GM10847 (cell line): Measurements from ENCODE around the gene KRT71.

Experiments
- POLR2A ChIP-seq: IDR thresholded peaks from 2 replicates; pipeline ENCODE4 v1.6.1; 2011; ENCODE audit not compliant: insufficient read length; ENCODE audit errors: extremely low read depth

The KRT71 gene

DNA sequence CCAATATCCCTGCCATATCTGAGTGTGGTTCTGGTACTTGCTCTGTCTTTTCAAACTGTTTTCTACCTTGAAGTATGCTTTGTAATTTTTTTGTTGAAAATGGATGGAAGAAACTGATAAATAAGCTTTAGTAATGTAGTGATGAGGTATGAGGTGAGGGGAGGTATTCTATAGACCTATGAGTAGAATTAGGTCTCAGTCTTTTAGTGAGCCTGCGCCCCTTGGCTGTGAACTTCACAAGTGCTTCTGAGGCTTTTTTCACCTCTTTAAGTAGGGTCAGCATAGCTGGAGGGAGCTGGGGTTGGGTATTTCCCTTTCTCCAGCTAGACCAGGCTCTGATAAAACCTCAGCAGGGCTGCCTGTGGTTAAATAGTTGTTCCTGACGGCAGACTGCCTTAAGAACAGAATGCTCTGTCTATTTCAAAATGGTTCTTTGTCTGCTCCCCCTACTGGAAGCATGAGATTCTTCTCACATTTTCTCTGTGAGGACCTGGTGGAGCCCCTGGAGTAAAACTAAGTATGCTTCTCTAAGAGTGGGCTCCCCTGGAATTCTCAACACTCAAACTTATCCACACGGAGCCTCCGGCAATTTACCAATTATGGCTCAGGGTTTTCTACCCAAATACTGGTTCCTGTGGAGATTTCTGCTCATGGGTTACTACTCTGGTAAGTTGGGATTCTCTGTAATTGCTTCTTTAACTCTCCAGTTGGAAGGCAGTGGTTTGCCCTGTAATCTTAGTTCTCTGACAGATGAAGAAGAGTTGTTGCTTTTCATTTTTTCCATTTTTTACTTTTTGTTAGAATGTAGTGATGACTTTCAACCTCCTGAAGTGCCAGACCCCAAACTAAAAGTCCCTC lies 45.9 kb downstream of the KRT71 start:
- no peak for TF ChIP-seq POLR2A

DNA sequence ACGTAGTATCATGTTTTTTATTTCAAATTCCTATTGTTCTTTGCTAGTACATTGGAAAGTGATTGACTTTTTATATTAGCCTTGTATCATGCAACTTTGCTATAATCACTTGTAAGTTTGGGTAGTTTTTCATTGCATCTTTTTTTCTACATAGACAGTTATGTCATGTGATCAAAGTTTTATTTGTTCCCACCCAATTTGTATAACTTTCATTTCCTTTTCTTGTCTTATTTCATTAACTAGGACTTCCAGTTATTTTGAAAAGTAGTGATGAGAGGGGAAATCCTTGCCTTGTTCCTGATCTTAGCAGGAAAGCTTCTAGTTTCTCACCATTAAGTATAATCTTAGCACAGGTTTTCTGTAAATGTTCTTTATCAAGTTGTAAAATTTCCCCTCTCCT lies 50.1 kb downstream of the KRT71 start:
- TF ChIP-seq POLR2A, result no peak

DNA sequence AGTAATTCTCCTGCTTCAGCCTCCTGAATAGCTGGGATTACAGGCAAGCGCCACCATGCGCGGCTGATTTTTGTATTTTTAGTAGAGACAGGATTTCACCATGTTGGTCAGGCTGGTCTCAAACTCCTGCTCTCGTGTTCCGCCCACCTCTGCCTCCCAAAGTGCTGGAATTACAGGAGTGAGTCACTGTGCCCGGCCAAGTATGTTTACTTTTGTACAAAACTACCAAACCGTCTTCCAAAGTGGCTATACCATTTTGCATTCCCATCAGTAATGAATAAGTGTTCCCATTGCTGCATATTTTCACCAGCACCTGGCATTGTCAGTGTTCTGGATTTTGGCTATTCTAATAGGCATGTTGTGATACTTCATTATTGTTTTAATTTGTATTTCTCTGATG lies 51.5 kb downstream of the KRT71 start:
- TF ChIP-seq POLR2A, result no peak

DNA sequence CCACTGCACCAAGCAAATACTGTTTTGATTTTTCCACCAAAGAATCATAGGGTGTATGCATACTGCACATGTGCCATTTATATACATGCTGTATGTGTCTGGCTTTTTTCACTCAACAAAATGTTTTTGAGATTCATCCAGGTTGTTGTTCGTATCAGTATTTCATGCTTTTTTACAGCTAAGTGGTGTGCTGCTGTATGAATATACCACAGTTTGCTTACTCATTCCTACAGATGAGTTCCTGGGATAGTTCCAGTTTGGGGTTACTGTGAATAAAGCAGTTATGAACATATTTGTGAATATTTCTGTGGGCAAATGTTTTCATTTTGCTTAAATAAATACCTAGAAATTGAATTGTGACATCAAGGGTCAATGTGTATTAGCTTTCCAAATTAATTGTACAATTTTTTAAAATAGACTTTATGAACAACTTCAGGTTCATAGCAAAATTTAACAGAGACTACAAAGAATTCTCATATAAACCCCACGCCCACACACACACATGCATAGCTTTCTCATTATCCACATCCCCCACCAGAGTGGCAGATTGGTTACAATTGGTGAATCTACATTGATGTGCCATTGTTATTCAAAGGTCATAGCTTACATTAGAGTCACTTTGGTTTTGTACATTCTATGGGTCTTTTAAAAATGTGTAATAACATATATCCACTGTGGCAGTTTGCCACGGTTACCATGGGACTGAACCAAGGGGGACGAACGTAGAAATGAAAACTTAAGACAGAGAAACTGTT lies 53.0 kb downstream of the KRT71 start:
- TF ChIP-seq POLR2A, result no peak

DNA sequence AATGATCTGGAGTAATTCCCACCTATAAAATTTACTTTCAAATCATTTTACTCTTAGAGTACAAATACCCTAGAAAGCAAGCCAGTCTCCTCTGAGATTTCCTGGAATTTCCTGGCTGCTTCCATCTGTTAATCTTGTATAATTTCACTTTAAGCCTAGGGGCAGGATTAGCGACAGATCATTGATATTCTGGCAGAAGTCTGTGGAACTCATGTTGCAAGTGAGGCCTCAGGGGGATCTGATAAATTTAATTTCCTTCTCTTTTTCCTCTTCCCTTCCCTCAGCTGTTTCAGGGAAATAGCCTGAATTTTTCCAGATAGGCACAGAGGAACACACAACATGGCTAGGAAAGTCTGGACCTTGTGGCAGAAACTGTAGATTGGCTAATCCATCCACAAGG lies 54.0 kb downstream of the KRT71 start:
- no peak for TF ChIP-seq POLR2A

DNA sequence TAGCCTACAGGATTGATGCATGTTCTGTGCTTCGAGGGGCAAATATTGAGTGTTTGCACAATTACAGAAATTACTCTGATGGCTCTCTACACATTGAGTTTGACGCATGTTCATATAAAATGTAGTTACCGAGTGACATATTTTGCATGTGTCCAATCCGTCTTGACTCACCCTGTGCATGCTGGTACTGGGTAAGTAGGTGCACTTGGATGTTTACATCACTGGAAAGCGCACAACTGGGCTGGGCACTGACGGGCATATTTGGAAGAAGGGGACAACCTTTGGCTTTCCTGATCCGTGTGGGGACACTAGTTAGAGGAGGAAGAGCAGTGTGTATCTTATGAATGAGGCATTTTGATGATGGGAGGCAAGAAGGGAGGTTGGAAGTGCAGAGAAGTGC lies 55.0 kb downstream of the KRT71 start:
- no peak for TF ChIP-seq POLR2A

DNA sequence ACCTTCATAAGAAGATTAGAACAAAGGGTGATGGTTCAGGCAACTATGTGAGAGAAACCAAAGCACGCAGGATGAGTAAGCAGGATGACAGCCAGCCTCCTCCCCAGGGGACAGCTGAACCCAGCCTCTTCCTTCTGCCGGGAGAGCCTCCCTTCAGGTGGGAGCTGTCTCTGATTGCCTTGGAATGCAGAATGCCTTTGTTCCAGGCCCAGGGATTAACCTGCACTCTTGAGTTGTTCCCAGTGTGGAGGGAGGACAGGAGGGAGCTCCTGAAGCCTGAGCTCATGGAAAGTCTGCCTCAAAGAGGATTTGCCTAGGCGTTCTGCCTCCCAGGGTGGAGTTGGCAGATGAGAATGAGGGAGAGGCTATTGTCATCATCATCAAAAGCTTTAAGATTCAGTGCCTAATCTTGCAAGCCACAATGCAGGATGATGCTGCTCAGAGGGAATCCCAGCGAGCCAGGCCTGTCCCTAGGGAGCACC lies 56.3 kb downstream of the KRT71 start:
- TF ChIP-seq POLR2A, result no peak

DNA sequence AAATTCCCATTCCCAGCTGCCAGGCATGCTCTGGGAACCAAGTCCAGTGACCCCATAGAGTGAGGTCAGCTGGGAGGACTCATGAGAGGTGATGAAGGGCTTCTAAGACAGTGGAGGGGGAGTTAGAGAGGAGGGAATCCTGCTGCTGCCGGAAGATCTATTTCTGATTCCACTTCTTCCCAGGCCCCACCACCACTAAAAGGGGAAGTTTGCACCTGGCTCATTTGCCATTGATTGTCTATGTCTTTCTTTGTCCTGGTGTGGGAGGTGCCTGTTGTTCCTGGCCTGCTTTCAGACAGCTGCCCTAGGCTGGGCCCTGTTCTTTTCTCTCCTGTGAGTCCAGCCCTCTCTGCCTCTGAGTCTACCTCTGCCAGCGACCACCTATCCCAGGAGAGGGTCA lies 56.9 kb downstream of the KRT71 start:
- TF ChIP-seq POLR2A, result no peak

DNA sequence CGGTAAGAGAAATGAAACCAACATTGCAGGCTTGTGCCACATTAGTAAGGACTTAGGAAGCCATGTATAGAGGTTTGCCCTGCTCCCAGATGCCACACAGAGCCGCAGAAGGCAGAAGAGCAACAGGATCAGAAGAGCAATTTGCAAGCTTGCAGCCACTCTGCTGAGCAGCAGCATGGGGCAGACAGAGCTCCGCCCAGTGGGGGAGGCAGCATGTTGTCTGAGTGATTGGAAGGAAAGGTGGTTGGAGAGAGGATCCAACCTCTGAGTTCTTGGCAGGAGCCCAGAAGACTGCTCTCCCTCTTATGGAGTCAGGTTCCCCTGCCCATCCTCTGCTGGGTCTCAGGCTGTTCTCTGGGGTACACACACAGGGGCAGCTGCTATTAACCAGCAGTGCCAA lies 57.6 kb downstream of the KRT71 start:
- no peak for TF ChIP-seq POLR2A

DNA sequence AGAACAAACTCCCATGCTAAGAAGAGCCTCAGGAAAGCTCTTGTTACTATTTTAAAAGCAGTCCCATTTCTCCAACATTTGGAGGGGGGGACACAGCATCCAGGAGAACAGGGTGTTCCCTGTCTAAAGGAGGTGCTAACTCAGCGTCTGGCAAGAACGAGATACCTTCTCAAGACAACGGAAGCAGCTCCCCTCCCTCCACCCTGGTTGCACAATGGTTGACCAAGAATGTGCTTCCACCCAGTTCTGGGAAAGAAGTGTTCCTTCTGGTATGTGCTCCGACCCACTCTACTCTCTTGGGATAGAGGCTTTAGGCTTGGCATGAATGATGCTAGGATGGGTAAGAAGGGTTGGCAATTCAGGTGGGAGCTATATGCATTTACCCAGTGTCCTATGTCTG lies 58.4 kb downstream of the KRT71 start:
- no peak for TF ChIP-seq POLR2A

DNA sequence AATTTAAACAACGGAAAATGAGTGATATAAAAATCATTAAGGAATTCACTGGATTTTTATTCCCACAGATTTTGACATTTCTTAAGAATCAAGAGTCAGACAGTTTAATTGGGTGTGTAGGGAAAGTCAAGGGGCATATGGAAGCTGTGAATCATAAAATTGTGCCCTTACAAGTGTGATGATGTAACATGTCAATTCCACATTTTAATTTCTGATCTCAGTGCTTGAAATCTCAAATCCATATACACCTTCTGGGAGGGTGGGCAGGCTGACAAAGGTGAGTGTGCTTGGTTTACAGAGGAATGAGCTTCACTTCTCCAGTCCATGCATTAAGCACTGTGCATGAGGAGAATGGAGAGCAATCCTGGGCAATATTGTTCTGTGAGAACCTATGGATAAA lies 58.8 kb downstream of the KRT71 start:
- no peak for TF ChIP-seq POLR2A
